ENCODE results near the gene CTU2.

The CTU2 gene

DNA sequence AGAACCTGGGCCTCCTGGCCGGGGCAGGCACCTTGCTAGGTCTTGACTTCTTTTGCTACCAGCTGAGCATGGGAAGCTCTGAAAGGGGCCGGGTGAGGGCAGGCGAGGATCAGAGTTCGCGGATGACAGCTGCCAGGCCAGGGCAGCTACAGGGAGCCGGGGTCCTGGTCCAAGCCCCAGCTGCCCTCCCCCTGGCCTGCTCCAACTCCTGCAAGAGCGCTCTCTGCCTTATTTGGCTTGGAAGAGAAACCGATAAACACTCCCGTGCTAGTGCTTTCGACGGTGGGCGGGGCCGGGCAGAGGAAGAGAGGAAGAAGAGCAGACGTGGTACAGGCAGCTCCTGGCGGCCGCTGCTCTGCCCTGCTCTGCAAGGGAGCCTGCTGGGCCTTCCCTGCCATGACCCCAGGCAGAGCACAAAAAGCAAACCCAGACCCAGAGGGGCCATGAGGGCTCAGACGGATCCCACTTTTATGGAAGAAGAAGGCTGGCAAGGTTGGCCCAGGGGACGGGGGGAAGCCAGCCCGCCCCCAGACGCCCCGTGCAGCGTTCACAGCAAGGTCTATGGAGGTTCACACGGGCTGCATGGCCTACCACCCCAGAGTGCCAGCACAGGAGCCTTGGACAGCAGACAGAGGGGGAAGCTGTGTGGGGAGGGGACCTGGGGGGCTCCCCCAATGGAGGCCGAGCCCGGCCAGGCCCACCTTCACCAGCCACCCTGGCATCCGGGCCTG is 53.1 kb downstream of the CTU2 start:
- no peak overlapping the region for H3K27ac ChIP-seq
- no peak for TF ChIP-seq CTCF (IDR thresholded peaks at IDR 0.05)
- no peaks in the 10 kb centered on the region for H3K9me3 ChIP-seq
- no peaks in the 10 kb centered on the region for H3K27me3 ChIP-seq
- no peaks in the 10 kb centered on the region for H3K36me3 ChIP-seq
- no peak overlapping the region for H3K4me3 ChIP-seq (ENCODE audit: low read depth in 1 of 2, low read length in 1 of 2)
- H3K4me1 ChIP-seq (ENCODE audit: control insufficient read depth in 1 of 2, insufficient read depth in 1 of 2, low read depth in 1 of 2, low read length in 1 of 2): peaks cover 0 to 5% of the 10 kb centered on the region in 2 experiments

DNA sequence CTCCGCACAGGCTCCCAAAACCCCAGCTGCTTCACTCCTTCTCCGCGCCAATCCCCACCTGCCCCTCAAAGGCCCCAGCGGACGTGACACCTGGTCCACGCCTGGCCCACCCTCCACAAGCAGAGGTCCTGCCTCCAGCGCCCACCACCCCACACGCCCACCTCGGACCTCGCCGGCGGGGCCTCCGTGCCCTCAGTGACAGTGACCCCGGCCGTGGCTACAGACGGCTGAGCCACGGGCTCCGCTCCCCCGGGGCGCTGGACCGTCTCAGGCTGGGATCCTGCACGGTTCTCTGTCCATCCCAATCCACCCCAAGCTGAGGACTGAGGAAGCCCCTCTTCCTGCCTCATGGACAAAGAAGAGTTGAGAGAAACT is 53.7 kb downstream of the CTU2 start:
- Histone ChIP-seq H3K36me3 (no peaks in the 10 kb centered on the region), H3K27me3 (no peaks in the 10 kb centered on the region), H3K27ac (no peak overlapping the region), H3K9me3 (no peaks in the 10 kb centered on the region), H3K4me1 (ENCODE audit: control insufficient read depth in 1 of 2, insufficient read depth in 1 of 2, low read depth in 1 of 2, low read length in 1 of 2) (peaks cover 0 to 5% of the 10 kb centered on the region in 2 experiments), H3K4me3 (ENCODE audit: low read depth in 1 of 2, low read length in 1 of 2) (no peak overlapping the region)
- TF ChIP-seq CTCF (IDR thresholded peaks at IDR 0.05): no peak

- H3K36me3 ChIP-seq: no peaks in the 10 kb centered on the region
- H3K4me3 ChIP-seq (ENCODE audit: low read depth in 1 of 2, low read length in 1 of 2): no peak overlapping the region
- H3K27ac ChIP-seq: no peak overlapping the region
- no peaks in the 10 kb centered on the region for H3K9me3 ChIP-seq
- H3K27me3 ChIP-seq: no peaks in the 10 kb centered on the region
- peaks cover 0 to 5% of the 10 kb centered on the region in 2 experiments for H3K4me1 ChIP-seq (ENCODE audit: control insufficient read depth in 1 of 2, insufficient read depth in 1 of 2, low read depth in 1 of 2, low read length in 1 of 2)
- no peak for TF ChIP-seq CTCF (IDR thresholded peaks at IDR 0.05)
Observed at GRCh38 chr16:88760424-88761142, 54.3 kb downstream of the CTU2 start.

DNA sequence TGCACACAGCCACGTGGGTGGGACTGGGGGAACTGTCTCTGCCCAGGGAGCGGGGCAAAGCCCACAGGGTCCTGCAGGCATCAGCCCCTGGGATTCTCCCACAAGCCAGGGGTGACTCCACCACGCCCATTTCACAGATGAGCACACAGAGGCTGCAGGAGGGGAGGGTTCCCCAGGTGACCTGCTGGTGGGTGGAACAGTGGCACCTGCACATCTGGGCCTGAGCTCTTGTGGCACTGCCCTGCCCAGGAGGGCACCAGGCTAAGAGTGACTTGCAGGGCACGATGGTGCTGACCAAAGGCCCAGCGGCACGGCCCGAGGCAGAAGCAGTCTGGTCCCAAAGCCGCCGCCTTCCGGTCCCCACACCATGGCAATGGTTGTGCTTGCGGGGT is 54.8 kb downstream of the CTU2 start:
- Histone ChIP-seq H3K4me1 (ENCODE audit: control insufficient read depth in 1 of 2, insufficient read depth in 1 of 2, low read depth in 1 of 2, low read length in 1 of 2) (peaks cover 0 to 5% of the 10 kb centered on the region in 2 experiments), H3K36me3 (no peaks in the 10 kb centered on the region), H3K27ac (no peak overlapping the region), H3K9me3 (no peaks in the 10 kb centered on the region), H3K4me3 (ENCODE audit: low read depth in 1 of 2, low read length in 1 of 2) (no peak overlapping the region), H3K27me3 (no peaks in the 10 kb centered on the region)
- TF ChIP-seq CTCF (IDR thresholded peaks at IDR 0.05): no peak

DNA sequence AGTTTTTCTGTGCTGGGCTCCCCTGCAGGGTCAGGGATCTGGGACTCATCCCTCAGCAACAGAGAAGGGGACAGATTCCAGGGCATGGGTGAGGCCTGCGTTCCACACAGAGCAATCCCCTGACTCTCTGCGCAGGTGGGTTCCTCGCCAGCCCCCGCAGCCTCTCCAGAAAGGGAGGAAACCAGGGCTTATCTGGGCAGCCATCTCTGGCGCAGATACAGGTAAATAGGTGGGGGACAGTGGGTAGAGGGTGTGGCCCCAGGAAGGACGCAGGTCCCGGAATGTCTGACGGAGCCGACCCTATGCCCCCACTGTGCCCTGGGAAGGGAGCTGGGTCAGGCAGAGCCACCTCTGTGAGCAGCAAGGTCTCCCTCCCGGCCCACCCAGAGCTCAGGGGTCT is 55.5 kb downstream of the CTU2 start:
- H3K4me1 ChIP-seq (ENCODE audit: control insufficient read depth in 1 of 2, insufficient read depth in 1 of 2, low read depth in 1 of 2, low read length in 1 of 2): peaks cover 0 to 5% of the 10 kb centered on the region in 2 experiments

More for the DNA sequence above, 55.5 kb downstream of the CTU2 start:
- no peaks in the 10 kb centered on the region for H3K36me3 ChIP-seq
- no peaks in the 10 kb centered on the region for H3K27me3 ChIP-seq
- H3K4me3 ChIP-seq (ENCODE audit: low read depth in 1 of 2, low read length in 1 of 2): no peak overlapping the region
- H3K9me3 ChIP-seq: no peaks in the 10 kb centered on the region
- TF ChIP-seq CTCF (IDR thresholded peaks at IDR 0.05): no peak
- no peak overlapping the region for H3K27ac ChIP-seq
